Fibroblast of the aortic adventitia (primary cell): Measurements from ENCODE around the gene DTL. TPM values are rescaled to one million over a fixed set of nuclear protein-coding genes. Genes with fewer than 3 reads are reported as not detected.
"Not testable (repeated sequence)": the region's sequence is repeated elsewhere in the genome, so short reads cannot be mapped to it uniquely, and the experiment has no call there.

Source experiments
- DNase-seq: peaks from one replicate; pipeline ENCODE4 v3.0.0-alpha.2; 2010; ENCODE audit warnings: low read depth
- H3K4me3 ChIP-seq: 2 replicates; pipeline ENCODE4 v1.5.1; 2011; ENCODE audit warnings: low read depth, mild to moderate bottlenecking, control low read depth, low read length, moderate library complexity
- total RNA-seq: library from RNA; depleted of rRNA; stranded (reverse); fragments of >200 nt; gene quantifications from 2 replicates; pipeline ENCODE4 v1.2.3, GENCODE V29; 2012; ENCODE audit warnings: low replicate concordance
- TF ChIP-seq, protein P1 (sequence below): IDR thresholded peaks from 2 replicates; pipeline ENCODE4 v1.5.1; 2011; ENCODE audit warnings: mild to moderate bottlenecking, low read length, control low read depth, inconsistent platforms; ENCODE audit not compliant: insufficient read depth

DTL gene
- total RNA-seq, result 1.5 and 47.7 TPM in 2 replicates

DNA sequence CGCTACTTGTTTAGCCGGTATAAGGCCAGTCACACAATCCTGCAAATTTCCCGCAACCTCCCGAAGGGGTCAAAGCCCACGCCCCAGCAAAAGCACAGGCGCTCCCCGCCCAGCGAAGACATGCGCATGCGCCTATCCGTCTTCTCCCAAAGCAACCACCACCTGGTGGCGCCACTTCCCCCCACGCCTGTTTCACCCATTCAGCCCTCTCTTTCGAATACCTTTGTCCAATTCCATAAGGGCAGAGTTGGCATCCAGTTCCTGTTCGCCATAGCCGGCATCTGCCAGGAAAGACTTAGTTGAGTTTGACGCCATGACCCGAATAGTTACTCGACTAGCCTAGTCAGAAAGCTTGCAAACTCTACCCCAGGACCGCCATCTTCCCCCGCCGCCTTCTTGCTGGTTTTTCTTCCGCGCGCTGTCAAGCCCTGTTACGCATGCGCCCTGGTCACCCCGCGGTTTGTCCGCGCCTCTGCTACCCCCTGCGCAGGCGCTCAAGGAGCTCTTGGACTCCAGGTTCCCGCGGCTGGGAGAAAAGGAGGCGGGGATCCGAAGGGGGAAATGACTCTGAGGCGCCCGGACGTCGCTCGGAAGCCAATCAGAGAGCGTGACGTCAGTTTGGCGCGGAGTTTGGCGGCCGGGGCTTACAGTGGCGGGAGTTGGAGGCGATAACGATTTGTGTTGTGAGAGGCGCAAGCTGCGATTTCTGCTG lies at the start of gene DTL, which contains the start of gene INTS7:
TSS of gene DTL (plus strand) at position 626 of the 712 bp plus-strand sequence. CDS start 143 bp downstream, outside the sequence.
TSS of gene INTS7 (minus strand) at position 435 of the 712 bp plus-strand sequence. CDS start at position 315, 120 bp downstream.
- TF ChIP-seq, protein P1, sequence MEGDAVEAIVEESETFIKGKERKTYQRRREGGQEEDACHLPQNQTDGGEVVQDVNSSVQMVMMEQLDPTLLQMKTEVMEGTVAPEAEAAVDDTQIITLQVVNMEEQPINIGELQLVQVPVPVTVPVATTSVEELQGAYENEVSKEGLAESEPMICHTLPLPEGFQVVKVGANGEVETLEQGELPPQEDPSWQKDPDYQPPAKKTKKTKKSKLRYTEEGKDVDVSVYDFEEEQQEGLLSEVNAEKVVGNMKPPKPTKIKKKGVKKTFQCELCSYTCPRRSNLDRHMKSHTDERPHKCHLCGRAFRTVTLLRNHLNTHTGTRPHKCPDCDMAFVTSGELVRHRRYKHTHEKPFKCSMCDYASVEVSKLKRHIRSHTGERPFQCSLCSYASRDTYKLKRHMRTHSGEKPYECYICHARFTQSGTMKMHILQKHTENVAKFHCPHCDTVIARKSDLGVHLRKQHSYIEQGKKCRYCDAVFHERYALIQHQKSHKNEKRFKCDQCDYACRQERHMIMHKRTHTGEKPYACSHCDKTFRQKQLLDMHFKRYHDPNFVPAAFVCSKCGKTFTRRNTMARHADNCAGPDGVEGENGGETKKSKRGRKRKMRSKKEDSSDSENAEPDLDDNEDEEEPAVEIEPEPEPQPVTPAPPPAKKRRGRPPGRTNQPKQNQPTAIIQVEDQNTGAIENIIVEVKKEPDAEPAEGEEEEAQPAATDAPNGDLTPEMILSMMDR, result peak; percentile 80
- H3K4me3 ChIP-seq, result peak within 1 kb of the TSS; percentile 90
- peak; percentile 99 for DNase-seq

DNA sequence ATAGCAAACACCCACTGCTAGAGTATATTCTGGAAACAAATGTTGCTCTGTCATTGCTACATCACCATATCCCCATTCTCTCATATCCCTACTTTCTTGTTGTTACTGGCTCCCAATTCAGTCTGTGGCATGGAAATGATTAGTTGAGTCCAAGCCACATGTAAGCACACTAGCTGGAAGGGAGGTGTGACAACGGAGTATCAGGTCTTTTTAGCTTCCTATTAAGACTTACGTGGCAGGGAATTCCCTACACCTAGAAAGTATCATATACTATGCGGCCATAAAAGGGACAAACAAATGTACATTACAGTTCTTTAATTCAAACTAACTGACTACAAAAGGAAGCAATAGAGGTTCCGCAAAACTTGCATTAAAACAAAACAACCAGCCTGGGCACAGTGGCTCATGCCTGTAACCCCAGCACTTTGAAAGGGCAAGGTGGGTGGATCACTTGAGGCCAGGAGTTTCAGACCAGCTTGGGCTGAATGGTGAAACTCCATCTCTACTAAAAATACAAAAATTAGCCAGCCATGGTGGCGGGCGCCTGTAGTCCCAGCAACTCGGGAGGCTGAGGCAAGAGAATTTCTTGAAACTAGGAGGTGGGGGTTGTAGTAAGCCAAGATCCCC lies 48.8 kb upstream of the DTL start:
- no peak overlapping the region for H3K4me3 ChIP-seq
- TF ChIP-seq, protein P1, result no peak
- peak; percentile 7 for DNase-seq

GRCh38 chr1:211991695-211992094 lies 43.9 kb upstream of the DTL start:
- H3K4me3 ChIP-seq, result no peak overlapping the region
- no peak for DNase-seq
- TF ChIP-seq, protein P1, result no peak

DNA sequence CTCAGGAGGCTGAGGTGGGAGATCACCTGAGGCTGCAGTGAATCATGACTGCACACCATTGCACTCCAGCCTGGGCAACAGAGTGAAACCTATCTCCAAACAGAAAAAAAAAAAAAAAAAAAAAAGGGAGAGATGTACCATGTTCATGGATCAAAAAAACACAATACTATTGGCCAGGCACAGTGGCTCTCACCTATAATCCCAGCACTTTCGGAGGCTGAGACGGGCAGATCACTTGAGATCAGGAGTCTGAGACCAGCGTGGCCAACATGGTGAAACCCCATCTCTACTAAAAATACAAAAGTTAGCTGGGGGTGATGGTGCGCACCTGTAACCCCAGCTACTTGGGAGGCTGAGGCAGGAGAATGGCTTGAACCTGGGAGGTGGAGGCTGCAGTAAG lies 38.1 kb upstream of the DTL start:
- not testable (repeated sequence) for H3K4me3 ChIP-seq, DNase-seq

DNA sequence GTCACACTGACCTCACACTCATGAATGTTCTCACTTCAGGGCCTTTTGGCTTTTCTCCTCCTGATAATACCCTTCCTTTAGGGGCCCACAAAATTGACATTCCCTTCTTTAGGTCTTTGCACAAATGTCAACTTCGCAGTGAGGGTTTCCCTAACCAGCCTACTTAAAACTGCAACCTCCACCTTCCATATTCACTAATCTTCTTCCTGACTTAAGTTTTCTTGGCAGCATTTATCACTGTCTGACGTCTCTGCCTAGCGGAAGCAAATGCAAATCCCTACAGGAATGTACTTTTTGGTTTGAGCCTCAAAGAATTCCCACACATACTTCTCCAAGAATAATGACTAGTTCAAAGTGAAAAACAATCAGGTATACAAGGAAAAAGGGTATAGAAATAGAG lies 33.0 kb upstream of the DTL start:
- TF ChIP-seq, protein P1, result no peak
- no peak overlapping the region for H3K4me3 ChIP-seq
- peak; percentile 9 for DNase-seq

- DNase-seq, result no peak
- H3K4me3 ChIP-seq, result no peak overlapping the region
- TF ChIP-seq, protein P1, result no peak
Observed at GRCh38 chr1:212004895-212005608, 30.5 kb upstream of the DTL start.

DNA sequence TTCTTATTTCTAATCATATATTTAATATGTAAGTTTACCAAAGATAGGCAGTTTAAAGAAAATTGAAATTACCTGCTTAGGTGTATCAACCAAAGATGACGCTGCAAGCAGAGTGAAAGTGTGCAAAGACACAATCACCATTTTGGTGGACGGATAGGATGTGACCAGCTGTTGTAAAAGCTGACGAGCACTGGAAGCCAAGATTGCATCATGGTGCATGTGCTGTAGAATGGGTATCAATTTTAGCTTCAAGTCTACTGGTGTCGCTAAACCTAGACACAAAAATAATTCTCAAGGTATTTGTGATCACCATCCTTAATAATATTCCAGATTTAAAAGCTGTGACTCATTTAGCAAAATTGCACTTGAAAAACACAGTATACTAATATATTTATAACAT lies 28.4 kb upstream of the DTL start:
- no peak for DNase-seq
- TF ChIP-seq, protein P1, result no peak

More for the DNA sequence above, 28.4 kb upstream of the DTL start:
- no peak overlapping the region for H3K4me3 ChIP-seq
